Smooth muscle cell (in vitro differentiated cells): ENCODE measurements around the gene SPO11. TPM values are rescaled to one million over a fixed set of nuclear protein-coding genes. Genes with fewer than 3 reads are reported as not detected.

Source experiments
- DNase-seq: peaks from one replicate; lab custom pipeline; 2025; ENCODE audit not compliant: unreplicated experiment; lab: John Stamatoyannopoulos, UW
- H2AFZ ChIP-seq: fragments of 200-600 bp; sonication (generic); 2 replicates; pipeline ENCODE4 v1.6.0; 2016; ENCODE audit warnings: antibody characterized with exemption, low read depth, mild to moderate bottlenecking
- H3F3A ChIP-seq: fragments of 200-600 bp; sonication (generic); 2 replicates; pipeline ENCODE4 v1.6.0; 2017; ENCODE audit warnings: antibody characterized with exemption, low read depth
- H3K27ac ChIP-seq: fragments of 200-600 bp; sonication (generic); 2 replicates; pipeline ENCODE4 v1.5.1; 2016; ENCODE audit warnings: low read depth, mild to moderate bottlenecking
- H3K27me3 ChIP-seq: fragments of 200-600 bp; sonication (generic); 2 replicates; pipeline ENCODE4 v1.6.1; 2016; ENCODE audit warnings: low read depth, mild to moderate bottlenecking
- H3K36me3 ChIP-seq: fragments of 200-600 bp; sonication (generic); 2 replicates; pipeline ENCODE4 v1.5.1; 2016; ENCODE audit warnings: low read depth
- H3K4me1 ChIP-seq: fragments of 200-600 bp; sonication (generic); 2 replicates; pipeline ENCODE4 v1.5.1; 2016; ENCODE audit warnings: low read depth
- H3K4me2 ChIP-seq: fragments of 200-600 bp; sonication (generic); 2 replicates; pipeline ENCODE4 v1.6.0; 2016; ENCODE audit warnings: mild to moderate bottlenecking
- H3K4me3 ChIP-seq: fragments of 200-600 bp; sonication (generic); 2 replicates; pipeline ENCODE4 v1.5.1; 2016; ENCODE audit warnings: mild to moderate bottlenecking
- H3K79me2 ChIP-seq: fragments of 200-600 bp; sonication (generic); 2 replicates; pipeline ENCODE4 v1.6.0; 2016; ENCODE audit warnings: low read depth, mild to moderate bottlenecking
- H3K9ac ChIP-seq: fragments of 200-600 bp; sonication (generic); 2 replicates; pipeline ENCODE4 v1.6.0; 2016; ENCODE audit warnings: low read depth
- H3K9me3 ChIP-seq: fragments of 200-600 bp; sonication (generic); replicated peaks from 2 replicates; pipeline ENCODE4 v1.5.1; 2016; ENCODE audit warnings: low read depth
- H4K20me1 ChIP-seq: fragments of 200-600 bp; sonication (generic); 2 replicates; pipeline ENCODE4 v1.6.0; 2016; ENCODE audit warnings: low read depth
- CTCF ChIP-seq: fragments of 200-600 bp; sonication (generic); IDR thresholded peaks from 2 replicates; pipeline ENCODE4 v1.5.1; 2017; ENCODE audit warnings: borderline replicate concordance, mild to moderate bottlenecking, antibody characterized with exemption; ENCODE audit not compliant: insufficient read depth, poor library complexity, severe bottlenecking
- WGBS: methylation state at CpG from one replicate; pipeline ENCODE4 v1.1.7; 2016; ENCODE audit warnings: low lambda C conversion rate; 5-methylcytosine and 5-hydroxymethylcytosine counted together
- polyA plus RNA-seq: library from polyadenylated mRNA; unstranded; fragments of >200 nt; fragmentation: Nextera tagmentation; extraction: Ambion mirVana; gene quantifications from 2 replicates; pipeline ENCODE4 v1.2.1, GENCODE V29; 2016
- total RNA-seq: library from RNA; depleted of rRNA; stranded (reverse); fragments of >200 nt; gene quantifications from 2 replicates; pipeline ENCODE4 v1.2.3, GENCODE V29; 2014

SPO11 gene
- total and polyA plus RNA-seq, 2 experiments from 2014 or later: not detected

- H3F3A ChIP-seq: no peaks in the 10 kb centered on the region
- H4K20me1 ChIP-seq: no peaks in the 10 kb centered on the region
- H3K9ac ChIP-seq: no peak overlapping the region
- no peak for DNase-seq
- no peak overlapping the region for H3K4me3 ChIP-seq
- 91% methylated on average over 8 of the region's 8 CpGs for WGBS
- no peak overlapping the region for H3K4me2 ChIP-seq
- H3K27ac ChIP-seq: no peak overlapping the region
- H2AFZ ChIP-seq: no peak overlapping the region
- no peaks in the 10 kb centered on the region for H3K4me1 ChIP-seq
- no peak for TF ChIP-seq CTCF
- H3K27me3 ChIP-seq: no peaks in the 10 kb centered on the region
- no peaks in the 10 kb centered on the region for H3K79me2 ChIP-seq
- no peaks in the 10 kb centered on the region for H3K36me3 ChIP-seq
- H3K9me3 ChIP-seq: no peaks in the 10 kb centered on the region
Observed at GRCh38 chr20:57315083-57315975, 14.3 kb upstream of the SPO11 start.

- Histone ChIP-seq H3K9me3 (no peaks in the 10 kb centered on the region), H3F3A (no peaks in the 10 kb centered on the region), H3K27me3 (no peaks in the 10 kb centered on the region), H3K4me3 (no peak overlapping the region), H3K36me3 (no peaks in the 10 kb centered on the region), H2AFZ (no peak overlapping the region), H3K9ac (no peak overlapping the region), H3K4me1 (no peaks in the 10 kb centered on the region), H3K4me2 (no peak overlapping the region), H4K20me1 (no peaks in the 10 kb centered on the region), H3K79me2 (no peaks in the 10 kb centered on the region), H3K27ac (no peak overlapping the region)
- no peak for TF ChIP-seq CTCF
- WGBS: 87% methylated on average over 7 of the region's 8 CpGs
- no peak for DNase-seq
Observed at GRCh38 chr20:57315976-57316480, 13.6 kb upstream of the SPO11 start.

- Histone ChIP-seq H3K4me3 (no peak overlapping the region), H3K27me3 (peaks cover 4% of the 10 kb centered on the region), H3K36me3 (no peaks in the 10 kb centered on the region), H4K20me1 (no peaks in the 10 kb centered on the region), H3K79me2 (no peaks in the 10 kb centered on the region), H3F3A (no peaks in the 10 kb centered on the region), H3K4me1 (no peaks in the 10 kb centered on the region), H3K9me3 (no peaks in the 10 kb centered on the region), H3K9ac (no peak overlapping the region), H3K27ac (no peak overlapping the region), H3K4me2 (no peak overlapping the region), H2AFZ (no peak overlapping the region)
- no peak for TF ChIP-seq CTCF
- WGBS: 95% methylated on average over 9 of the region's 9 CpGs
- no peak for DNase-seq
Observed at GRCh38 chr20:57316795-57317201, 12.8 kb upstream of the SPO11 start.
